Tibial nerve (tissue), 3 donors: ENCODE results near the gene KAT6B.

ENCODE experiments used
- POLR2A ChIP-seq, 2 donors: fragments of 450-650 bp; IDR thresholded peaks; one replicate each; pipeline ENCODE4 v1.6.1; 2017; ENCODE audit warnings: antibody characterized with exemption in 2 of 2, mild to moderate bottlenecking in 2 of 2, moderate library complexity in 2 of 2
- TF ChIP-seq, protein P1 (sequence below), 5 experiments: fragments of 200-600 bp in 3 of 5; fragments of 450-650 bp in 2 of 5; sonication (generic) in 3 of 5; IDR thresholded peaks; one replicate each; pipeline ENCODE4 v1.5.1; 2016 to 2019; ENCODE audit warnings: antibody characterized with exemption in 5 of 5, mild to moderate bottlenecking in 3 of 5, moderate library complexity in 2 of 5

DNA sequence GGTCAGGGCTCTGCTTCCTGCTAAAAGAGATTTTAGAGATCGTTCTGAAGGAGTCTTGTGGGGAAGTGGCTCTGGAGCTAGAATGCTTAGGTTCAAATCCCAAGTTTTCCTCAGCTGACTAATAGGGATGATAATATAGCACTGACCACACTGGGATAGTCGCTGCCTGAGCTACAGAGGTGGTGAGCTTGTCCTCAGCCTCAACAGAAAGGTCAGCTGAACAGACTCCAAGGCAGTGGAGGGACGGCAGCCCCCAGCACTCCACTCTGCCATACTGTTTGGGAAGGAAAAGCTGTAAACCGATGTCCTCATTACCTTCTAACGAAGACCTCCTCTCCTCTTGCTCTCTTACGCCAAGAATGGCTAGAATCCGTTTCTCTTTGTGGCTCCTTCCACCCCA lies 36.2 kb downstream of the KAT6B start:
- TF ChIP-seq, protein P1, sequence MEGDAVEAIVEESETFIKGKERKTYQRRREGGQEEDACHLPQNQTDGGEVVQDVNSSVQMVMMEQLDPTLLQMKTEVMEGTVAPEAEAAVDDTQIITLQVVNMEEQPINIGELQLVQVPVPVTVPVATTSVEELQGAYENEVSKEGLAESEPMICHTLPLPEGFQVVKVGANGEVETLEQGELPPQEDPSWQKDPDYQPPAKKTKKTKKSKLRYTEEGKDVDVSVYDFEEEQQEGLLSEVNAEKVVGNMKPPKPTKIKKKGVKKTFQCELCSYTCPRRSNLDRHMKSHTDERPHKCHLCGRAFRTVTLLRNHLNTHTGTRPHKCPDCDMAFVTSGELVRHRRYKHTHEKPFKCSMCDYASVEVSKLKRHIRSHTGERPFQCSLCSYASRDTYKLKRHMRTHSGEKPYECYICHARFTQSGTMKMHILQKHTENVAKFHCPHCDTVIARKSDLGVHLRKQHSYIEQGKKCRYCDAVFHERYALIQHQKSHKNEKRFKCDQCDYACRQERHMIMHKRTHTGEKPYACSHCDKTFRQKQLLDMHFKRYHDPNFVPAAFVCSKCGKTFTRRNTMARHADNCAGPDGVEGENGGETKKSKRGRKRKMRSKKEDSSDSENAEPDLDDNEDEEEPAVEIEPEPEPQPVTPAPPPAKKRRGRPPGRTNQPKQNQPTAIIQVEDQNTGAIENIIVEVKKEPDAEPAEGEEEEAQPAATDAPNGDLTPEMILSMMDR (IDR thresholded peaks at IDR 0.05), result no peak
- TF ChIP-seq POLR2A (IDR thresholded peaks at IDR 0.05), result no peak
